Psoas muscle (tissue), 8 donors: Measurements from ENCODE around the gene CDCA8. TPM values are rescaled to one million over a fixed set of nuclear protein-coding genes. Genes with fewer than 3 reads are reported as not detected.

ENCODE experiments used
- ATAC-seq, 4 donors: fragments of 200-7000 bp; cut with Tn5 transposase; one replicate each; pipeline ENCODE4 v1.9.1; 2020; ENCODE audit warnings: moderate library complexity in 3 of 4, mild to moderate bottlenecking in 2 of 4
- DNase-seq, 2 donors: peaks; one replicate each; pipeline ENCODE4 v3.0.0-alpha.2; 2020
- H3K27ac ChIP-seq: fragments of 200-600 bp; one replicate; pipeline ENCODE4 v1.8.0; 2022
- H3K27me3 ChIP-seq, 3 donors: fragments of 200-600 bp in 1 of 3; one replicate each; pipeline versions ENCODE4 v1.6.1 to v1.8.0; 2013 to 2022; ENCODE audit warnings: low read length in 2 of 3, mild to moderate bottlenecking in 2 of 3, moderate library complexity in 1 of 3; ENCODE audit not compliant: insufficient read depth in 3 of 3
- H3K36me3 ChIP-seq, 2 donors: fragments of 200-600 bp in 1 of 2; one replicate each; pipeline versions ENCODE4 v1.6.1 to v1.8.0; 2013 to 2022; ENCODE audit warnings: low read depth in 1 of 2, mild to moderate bottlenecking in 1 of 2, moderate library complexity in 1 of 2; ENCODE audit not compliant: insufficient read depth in 1 of 2
- H3K4me1 ChIP-seq: fragments of 200-600 bp; one replicate; pipeline ENCODE4 v1.8.0; 2022
- H3K4me3 ChIP-seq: fragments of 200-600 bp; one replicate; pipeline ENCODE4 v1.8.0; 2022; ENCODE audit warnings: mild to moderate bottlenecking
- H3K9me3 ChIP-seq: fragments of 200-600 bp; one replicate; pipeline ENCODE4 v1.8.0; 2022
- WGBS, 3 donors: extraction: QIAGEN DNeasy Blood & Tissue Kit; methylation state at CpG; one replicate each; pipeline versions ENCODE4 v1.1.6 to v1.1.7; 2013; 5-methylcytosine and 5-hydroxymethylcytosine counted together
- intact Hi-C, 2 donors: fragments of 100-400 bp; cut with DNase I; formaldehyde crosslinking; loops; one replicate each; pipeline versions ENCODE4 v1.11.0 to v1.14.2; 2022
- polyA plus RNA-seq, 3 donors: library from polyadenylated mRNA; stranded (reverse); fragments of 200-250 nt; gene quantifications; one replicate each; pipeline ENCODE4 v1.2.3, GENCODE V29; 2013
- total RNA-seq, 4 donors: library from RNA; stranded (reverse); fragmentation: NEBNext Ultra II Directional in 2 of 4; extraction: Animal tissue kit (Norgen Biotek cat#: 25700) in 2 of 4; gene quantifications; one replicate each; pipeline versions ENCODE4 v1.2.1 to v1.2.4, GENCODE V29; 2021 to 2023
- TF ChIP-seq, protein P1 (sequence below): fragments of 200-600 bp; IDR thresholded peaks from one replicate; pipeline ENCODE4 v1.8.0; 2022; ENCODE audit warnings: antibody characterized with exemption
- donor health status: healthy with polysubstance abuse.
- donor health status: DM: no; HTN: no; CAD: no; lungs with moderate emphysema.
- donor health status: Bipolar disorder and iron deficiency.
- donor health status: healthy.
- donor health status: DM: yes; HTN: yes; CAD: no.
- donor health status: DM: no; HTN: no; CAD: no.
- donor health status: DM: no; HTN: no; CAD: no.
- donor health status: DM: yes; HTN: yes; CAD: no.

CDCA8 gene
- total and polyA plus RNA-seq, 7 donors = 0.10 to 0.78 (median 0.23) TPM

GRCh38 chr1:37697737-37698136, 5.4 kb downstream of the CDCA8 start:
- H3K27ac ChIP-seq = no peak overlapping the region
- no peak overlapping the region for H3K4me3 ChIP-seq
- DNase-seq (no peak), ATAC-seq (no peak)
- 87 to 96% (median 92%) methylated on average over 2 of the region's 2 CpGs for WGBS, 3 donors
- intact Hi-C loops = loop anchor here in 1 of 2 donors (10.0 kb wide), 2 partner anchors 107 to 157 kb away; partner anchors contain the start of genes C1orf122, MTF1 and YRDC
- H3K36me3 ChIP-seq = no peaks in the 10 kb centered on the region
- no peaks in the 10 kb centered on the region for H3K27me3 ChIP-seq
- H3K9me3 ChIP-seq = no peaks in the 10 kb centered on the region
- TF ChIP-seq, protein P1, sequence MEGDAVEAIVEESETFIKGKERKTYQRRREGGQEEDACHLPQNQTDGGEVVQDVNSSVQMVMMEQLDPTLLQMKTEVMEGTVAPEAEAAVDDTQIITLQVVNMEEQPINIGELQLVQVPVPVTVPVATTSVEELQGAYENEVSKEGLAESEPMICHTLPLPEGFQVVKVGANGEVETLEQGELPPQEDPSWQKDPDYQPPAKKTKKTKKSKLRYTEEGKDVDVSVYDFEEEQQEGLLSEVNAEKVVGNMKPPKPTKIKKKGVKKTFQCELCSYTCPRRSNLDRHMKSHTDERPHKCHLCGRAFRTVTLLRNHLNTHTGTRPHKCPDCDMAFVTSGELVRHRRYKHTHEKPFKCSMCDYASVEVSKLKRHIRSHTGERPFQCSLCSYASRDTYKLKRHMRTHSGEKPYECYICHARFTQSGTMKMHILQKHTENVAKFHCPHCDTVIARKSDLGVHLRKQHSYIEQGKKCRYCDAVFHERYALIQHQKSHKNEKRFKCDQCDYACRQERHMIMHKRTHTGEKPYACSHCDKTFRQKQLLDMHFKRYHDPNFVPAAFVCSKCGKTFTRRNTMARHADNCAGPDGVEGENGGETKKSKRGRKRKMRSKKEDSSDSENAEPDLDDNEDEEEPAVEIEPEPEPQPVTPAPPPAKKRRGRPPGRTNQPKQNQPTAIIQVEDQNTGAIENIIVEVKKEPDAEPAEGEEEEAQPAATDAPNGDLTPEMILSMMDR = no peak
- no peaks in the 10 kb centered on the region for H3K4me1 ChIP-seq

GRCh38 chr1:37699147-37699546, 6.8 kb downstream of the CDCA8 start:
- H3K4me1 ChIP-seq = no peaks in the 10 kb centered on the region
- TF ChIP-seq, protein P1 = no peak
- no peak for DNase-seq
- no peaks in the 10 kb centered on the region for H3K36me3 ChIP-seq
- WGBS, 3 donors = 86 to 97% (median 95%) methylated on average over 7 of the region's 7 CpGs
- H3K27me3 ChIP-seq = no peaks in the 10 kb centered on the region
- ATAC-seq = no peak
- no peak overlapping the region for H3K4me3 ChIP-seq
- H3K27ac ChIP-seq = no peak overlapping the region
- no peaks in the 10 kb centered on the region for H3K9me3 ChIP-seq
- intact Hi-C loops = loop anchor here in 1 of 2 donors (10.0 kb wide), 2 partner anchors 106 to 156 kb away; partner anchors contain the start of genes C1orf122, MTF1 and YRDC

GRCh38 chr1:37701051-37701450, 8.7 kb downstream of the CDCA8 start:
- H3K36me3 ChIP-seq = no peaks in the 10 kb centered on the region
- no peaks in the 10 kb centered on the region for H3K27me3 ChIP-seq
- H3K4me1 ChIP-seq = no peaks in the 10 kb centered on the region
- no peaks in the 10 kb centered on the region for H3K9me3 ChIP-seq
- WGBS, 3 donors = 68 to 73% (median 72%) methylated on average over 2 of the region's 2 CpGs
- no peak overlapping the region for H3K27ac ChIP-seq
- intact Hi-C loops = no loop called here
- DNase-seq = no peak
- H3K4me3 ChIP-seq = no peak overlapping the region
- no peak for ATAC-seq
- TF ChIP-seq, protein P1 = no peak

- intact Hi-C loops = no loop called here
- no peak for ATAC-seq
- H3K36me3 ChIP-seq = no peaks in the 10 kb centered on the region
- WGBS, 3 donors = 96 to 98% (median 96%) methylated on average over 14 of the region's 14 CpGs
- H3K9me3 ChIP-seq = no peaks in the 10 kb centered on the region
- H3K4me3 ChIP-seq = no peak overlapping the region
- no peak for DNase-seq
- no peaks in the 10 kb centered on the region for H3K4me1 ChIP-seq
- TF ChIP-seq, protein P1 = no peak
- no peaks in the 10 kb centered on the region for H3K27me3 ChIP-seq
- H3K27ac ChIP-seq = no peak overlapping the region
Observed at GRCh38 chr1:37703061-37703460, 10.7 kb downstream of the CDCA8 start.

- Histone ChIP-seq H3K36me3 (no peaks in the 10 kb centered on the region), H3K9me3 (no peaks in the 10 kb centered on the region), H3K4me1 (no peaks in the 10 kb centered on the region), H3K4me3 (no peak overlapping the region), H3K27ac (no peak overlapping the region), H3K27me3 (no peaks in the 10 kb centered on the region)
- TF ChIP-seq, protein P1 = no peak
- intact Hi-C loops = no loop called here
- DNase-seq (no peak), ATAC-seq (no peak)
- 78 to 87% (median 84%) methylated on average over 3 of the region's 3 CpGs for WGBS, 3 donors
Observed at GRCh38 chr1:37704966-37705365, 12.7 kb downstream of the CDCA8 start.
